Hepatocyte (in vitro differentiated cells): ENCODE data around the gene PIGT.

Experiments used
- EZH2 ChIP-seq: fragments of 200-600 bp; sonication (generic); IDR thresholded peaks from 2 replicates; pipeline ENCODE4 v1.6.1; 2016; ENCODE audit warnings: antibody characterized with exemption, mild to moderate bottlenecking, borderline replicate concordance
- TF ChIP-seq, protein P1 (sequence below): fragments of 200-600 bp; sonication (generic); IDR thresholded peaks from 2 replicates; pipeline ENCODE4 v1.5.1; 2016; ENCODE audit warnings: antibody characterized with exemption, mild to moderate bottlenecking; ENCODE audit not compliant: poor library complexity

DNA sequence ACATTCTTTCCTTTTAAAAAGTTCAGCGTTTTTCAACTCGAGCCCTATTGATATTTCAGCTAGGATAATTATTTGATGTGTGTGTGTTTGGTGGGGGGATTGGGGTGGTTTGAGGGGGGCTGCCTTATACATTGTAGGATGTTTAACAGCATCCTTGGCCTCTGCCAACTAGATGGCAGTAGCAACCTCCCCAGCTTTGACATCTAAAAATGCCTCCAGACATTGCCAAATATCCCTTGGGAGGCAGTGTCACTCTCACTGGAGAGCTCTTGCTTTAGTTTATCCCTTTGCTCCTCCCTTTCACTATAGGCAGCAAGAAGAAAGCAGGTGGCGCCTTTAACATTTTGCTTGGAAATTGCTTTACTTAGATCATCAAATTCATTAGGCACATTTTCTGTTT, 23.2 kb upstream of the PIGT start:
- no peak for TF ChIP-seq EZH2
- TF ChIP-seq, protein P1, sequence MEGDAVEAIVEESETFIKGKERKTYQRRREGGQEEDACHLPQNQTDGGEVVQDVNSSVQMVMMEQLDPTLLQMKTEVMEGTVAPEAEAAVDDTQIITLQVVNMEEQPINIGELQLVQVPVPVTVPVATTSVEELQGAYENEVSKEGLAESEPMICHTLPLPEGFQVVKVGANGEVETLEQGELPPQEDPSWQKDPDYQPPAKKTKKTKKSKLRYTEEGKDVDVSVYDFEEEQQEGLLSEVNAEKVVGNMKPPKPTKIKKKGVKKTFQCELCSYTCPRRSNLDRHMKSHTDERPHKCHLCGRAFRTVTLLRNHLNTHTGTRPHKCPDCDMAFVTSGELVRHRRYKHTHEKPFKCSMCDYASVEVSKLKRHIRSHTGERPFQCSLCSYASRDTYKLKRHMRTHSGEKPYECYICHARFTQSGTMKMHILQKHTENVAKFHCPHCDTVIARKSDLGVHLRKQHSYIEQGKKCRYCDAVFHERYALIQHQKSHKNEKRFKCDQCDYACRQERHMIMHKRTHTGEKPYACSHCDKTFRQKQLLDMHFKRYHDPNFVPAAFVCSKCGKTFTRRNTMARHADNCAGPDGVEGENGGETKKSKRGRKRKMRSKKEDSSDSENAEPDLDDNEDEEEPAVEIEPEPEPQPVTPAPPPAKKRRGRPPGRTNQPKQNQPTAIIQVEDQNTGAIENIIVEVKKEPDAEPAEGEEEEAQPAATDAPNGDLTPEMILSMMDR: no peak
